Central memory CD4-positive, alpha-beta T cell (primary cell): ENCODE measurements around the gene POU5F1.
"Not testable (repeated sequence)": the region's sequence is repeated elsewhere in the genome, so short reads cannot be mapped to it uniquely, and the experiment has no call there.

ENCODE experiments used
- DNase-seq: peaks from one replicate; pipeline ENCODE4 v3.0.0; 2022

POU5F1 gene

DNA sequence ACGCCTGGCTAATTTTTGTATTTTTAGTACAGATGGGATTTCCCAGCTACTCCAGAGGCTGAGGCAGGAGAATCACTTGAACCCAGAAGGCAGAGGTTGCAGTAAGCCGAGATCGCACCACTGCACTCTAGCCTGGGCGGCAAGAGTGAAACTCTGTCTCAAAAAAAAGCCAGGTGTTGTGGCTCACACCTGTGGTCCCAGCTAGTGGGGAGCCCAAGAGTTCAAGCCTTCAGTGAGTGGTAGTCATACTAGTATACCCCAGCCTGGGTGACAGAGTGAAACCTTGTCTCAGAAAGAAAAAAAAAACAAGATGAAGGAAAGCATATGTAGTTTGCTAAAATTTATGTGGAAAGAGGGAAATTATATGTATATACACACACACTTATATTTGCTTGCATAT, 20.0 kb upstream of the POU5F1 start:
- no peak for DNase-seq

DNA sequence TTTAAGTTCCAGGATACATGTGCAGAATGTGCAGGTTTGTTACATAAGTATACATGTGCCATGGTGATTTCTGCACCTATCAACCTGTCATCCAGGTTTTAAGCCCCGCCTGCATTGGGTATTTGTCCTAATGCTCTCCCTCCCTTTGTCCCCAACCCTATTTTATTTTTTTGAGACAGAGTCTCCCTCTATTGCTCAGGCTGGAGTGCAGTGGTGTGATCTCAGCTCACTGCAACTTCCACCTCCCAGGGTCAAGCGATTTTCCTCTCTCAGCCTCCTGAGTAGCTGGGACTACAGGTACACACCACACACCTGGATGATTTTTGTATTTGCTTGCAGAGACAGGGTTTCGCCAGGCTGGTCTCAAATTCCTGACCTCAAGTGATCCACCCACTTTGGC, 18.7 kb upstream of the POU5F1 start:
- not testable (repeated sequence) for DNase-seq

DNA sequence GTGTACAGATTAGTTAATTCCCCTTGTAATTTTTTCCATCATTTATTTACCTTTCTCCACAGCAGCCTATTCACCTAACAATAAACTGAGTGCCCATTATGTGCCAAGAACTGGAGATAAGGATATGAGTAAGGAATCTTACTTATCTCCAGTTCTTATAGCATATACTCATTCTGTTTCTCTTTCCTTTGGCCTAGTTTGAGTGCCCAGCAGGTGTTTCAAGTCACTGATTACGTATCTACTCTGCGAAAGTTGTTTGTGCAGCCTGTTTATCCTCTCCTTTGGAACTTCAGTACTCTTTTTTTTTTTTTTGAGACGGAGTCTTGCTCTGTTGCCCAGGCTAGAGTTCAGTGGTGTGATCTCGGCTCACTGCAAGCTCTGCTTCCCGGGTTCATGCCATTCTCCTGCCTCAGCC, 17.3 kb upstream of the POU5F1 start:
- no peak for DNase-seq

DNA sequence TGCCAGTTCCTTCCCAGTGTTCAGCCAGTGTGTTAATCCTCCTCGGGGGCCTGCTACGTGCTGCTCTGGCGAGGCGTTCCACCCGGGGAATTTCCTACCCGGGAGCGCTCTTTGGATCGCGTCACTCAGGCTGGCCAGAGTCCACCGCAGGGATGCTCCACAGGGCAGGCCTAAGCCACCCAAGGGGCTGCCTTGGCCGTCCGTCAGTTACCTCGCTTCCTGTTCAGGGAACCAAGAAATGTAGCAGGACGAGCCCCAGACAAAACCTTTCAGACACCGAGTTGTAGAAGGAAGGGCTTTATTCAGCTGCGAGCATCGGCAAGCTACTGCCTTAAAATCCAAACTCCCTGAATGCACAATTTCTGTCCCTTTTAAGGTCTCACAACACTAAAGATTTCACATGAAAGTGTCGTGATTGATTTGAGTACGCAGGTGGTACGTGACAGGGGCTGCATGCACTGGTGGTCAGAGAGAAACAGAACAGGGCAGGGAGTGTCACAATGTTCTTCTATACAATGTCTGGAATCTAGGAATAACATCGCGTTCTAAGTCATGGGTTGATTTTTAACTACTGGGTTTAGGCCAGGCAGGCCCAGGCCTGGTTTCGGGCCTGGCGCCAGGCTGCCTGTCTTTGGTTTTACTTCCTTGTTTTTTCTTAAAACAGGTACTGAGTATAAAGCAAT, 15.7 kb upstream of the POU5F1 start:
- no peak for DNase-seq

DNA sequence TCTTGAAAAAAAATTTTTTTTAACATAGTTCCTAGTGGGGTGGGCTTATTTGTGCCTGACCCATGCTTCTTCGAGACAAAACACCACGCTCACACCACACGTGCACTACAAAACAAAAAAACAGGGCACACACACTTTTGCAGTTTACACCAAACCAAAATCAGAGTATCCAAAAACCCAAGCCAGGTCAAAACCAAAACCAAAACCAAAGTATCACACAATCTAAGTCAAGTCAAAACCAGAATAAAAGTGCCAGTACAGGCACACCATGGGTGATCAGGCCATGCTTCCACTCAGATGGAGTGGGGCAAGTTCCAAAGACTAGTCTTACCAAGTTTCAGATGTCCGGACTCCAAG, 15.2 kb upstream of the POU5F1 start:
- DNase-seq = not testable (repeated sequence)

DNA sequence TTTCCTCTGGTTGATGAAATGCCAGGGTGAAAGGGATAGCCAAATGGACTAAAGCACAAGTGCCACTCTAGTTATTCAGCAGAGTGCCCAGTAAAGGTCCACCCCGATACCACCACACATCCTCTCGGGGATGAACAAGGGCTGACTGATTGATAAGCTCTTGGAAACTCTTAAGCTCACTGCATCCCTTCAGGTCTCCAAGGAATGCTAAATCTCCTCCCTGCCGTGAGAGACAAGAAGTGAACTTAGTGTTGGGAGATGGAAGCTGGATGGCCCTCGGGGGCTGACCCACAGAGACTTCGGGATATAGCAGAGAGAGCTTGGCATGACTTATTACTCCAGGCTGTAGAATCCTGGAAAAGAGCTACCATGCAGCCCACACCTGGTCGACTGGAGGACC, 13.4 kb upstream of the POU5F1 start:
- DNase-seq = not testable (repeated sequence)

DNA sequence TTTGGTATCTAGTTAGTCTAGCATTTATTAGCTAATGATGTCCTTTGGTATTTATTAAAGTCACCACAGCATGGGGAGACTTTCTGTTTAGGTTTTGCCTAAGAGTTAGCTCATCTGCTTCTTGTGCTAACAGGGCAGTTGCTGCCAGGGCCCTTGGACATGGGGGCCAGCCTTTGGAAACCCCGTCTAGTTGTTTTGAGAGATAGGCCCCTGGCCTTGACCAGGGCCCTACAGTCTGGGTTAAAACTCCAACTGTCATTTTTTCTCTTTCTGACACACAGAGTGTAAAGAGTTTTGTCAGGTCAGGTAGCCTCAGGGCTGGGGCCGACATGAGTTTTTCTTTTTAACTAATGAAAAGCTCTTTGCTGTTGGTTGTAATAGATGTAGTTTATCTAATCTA, 12.8 kb upstream of the POU5F1 start:
- DNase-seq = not testable (repeated sequence)

DNA sequence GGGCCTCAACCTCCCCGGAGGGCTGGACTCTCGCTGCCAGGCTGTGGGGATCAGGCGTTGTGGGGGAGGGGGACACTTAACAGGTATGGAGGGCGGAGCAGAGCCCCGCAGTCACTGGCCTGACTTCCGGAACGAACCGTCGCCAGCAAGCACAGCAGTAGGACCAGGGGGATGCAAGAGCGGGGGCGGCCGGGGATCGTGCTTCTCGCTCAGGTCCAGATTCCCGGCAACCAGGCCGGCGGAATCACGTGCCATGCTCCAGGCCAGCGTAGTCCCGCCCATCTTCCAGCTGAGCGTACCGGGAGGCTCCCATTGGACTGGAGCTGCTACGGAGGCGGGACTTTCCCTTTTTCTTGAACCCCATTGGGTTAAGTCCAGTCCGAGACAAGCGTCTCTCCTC, 10.0 kb upstream of the POU5F1 start:
- peak; percentile 66 for DNase-seq

DNA sequence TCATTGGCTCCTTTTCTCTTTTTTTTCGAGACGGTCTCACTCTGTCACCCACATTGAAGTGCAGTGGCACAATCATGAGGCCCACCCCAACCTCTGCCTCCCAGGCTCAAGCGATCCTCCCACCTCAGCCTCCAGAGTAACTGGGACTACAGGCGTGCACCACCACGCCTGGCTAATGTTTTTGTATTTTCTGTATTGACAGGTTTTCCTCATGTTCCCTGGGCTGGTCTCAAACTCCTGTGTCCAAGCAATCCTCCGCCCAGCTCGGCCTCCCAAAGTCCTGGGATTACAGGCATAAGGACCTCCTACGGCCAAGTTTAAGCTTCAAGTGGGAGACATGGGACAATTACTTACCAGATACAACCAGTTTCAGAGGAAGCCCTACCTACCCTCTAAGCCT, 9.4 kb upstream of the POU5F1 start:
- no peak for DNase-seq

DNA sequence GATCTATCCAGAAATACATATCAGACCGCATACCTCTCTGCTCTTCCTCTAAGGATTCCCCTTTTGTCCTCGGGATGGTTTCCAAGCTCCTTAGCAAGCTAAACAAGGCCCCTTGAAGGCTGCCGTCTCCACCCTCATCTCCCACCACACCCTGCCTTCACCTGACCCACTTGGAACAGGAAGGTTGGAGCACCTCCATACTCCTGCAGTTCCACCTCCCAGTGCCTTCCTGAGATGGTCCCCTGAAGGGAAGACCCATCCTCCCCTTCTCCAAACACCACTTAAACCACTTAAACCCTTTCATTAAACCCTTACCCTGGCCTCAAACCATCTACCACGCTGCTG, 8.5 kb upstream of the POU5F1 start:
- DNase-seq = no peak

DNA sequence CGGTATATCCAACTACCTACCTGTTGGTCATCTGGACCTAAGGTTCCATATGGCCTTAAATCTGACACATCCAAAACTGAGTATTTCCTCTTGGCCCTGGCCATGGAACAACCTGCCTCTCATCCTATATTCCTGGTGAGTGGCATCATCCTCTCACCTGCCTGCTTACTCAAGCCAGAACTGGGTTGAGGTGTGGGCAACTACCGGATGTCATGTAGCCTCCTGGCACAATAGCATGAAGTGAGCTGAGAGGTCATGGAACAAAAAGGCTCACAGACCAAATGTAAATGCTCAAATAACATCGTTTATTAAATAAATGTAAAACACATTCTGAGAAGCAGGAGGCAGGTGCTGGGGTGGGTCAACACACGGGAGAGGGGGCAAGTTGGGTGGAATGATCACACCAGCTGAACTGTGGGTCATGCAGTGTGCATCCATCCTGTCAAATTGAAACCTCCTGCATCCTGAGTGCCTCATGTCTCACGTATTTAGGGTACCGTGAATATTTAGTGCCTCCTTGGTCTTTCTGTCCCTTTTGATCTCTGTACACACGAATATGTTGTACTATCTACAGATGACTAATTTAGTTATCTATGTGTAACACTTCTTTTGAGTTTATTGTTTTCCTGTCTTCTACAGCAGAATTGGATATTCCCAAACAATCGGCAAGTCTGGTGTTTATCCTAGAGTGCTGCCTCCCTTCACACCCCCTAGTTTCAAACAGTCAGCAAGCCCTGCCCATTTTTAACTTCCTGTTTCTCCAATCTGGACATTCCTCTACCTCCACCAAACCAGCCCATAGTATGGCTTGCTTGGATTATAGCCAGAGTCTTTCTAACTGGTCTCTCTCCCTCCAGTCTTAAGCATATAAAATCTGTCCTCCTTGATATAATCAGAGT, 7.9 kb upstream of the POU5F1 start:
- no peak for DNase-seq

DNA sequence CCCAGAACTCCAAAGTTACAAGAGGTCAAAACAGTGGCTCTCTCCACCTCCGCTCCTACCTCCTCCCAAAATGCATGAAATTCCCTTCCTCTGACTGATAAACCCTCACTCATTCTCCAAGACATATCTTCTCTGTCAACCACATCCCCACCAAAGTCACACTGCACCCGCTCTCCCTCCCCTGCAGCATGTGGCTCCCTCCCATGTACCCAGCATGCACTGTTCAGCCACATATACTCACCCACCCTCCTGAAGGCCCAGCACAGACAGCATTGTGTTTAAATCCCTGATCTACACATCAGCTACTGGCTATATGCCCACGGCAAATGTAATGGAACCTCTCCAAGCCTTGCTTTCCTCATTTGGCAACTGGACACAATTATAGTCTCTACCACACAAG, 5.5 kb upstream of the POU5F1 start:
- no peak for DNase-seq

DNA sequence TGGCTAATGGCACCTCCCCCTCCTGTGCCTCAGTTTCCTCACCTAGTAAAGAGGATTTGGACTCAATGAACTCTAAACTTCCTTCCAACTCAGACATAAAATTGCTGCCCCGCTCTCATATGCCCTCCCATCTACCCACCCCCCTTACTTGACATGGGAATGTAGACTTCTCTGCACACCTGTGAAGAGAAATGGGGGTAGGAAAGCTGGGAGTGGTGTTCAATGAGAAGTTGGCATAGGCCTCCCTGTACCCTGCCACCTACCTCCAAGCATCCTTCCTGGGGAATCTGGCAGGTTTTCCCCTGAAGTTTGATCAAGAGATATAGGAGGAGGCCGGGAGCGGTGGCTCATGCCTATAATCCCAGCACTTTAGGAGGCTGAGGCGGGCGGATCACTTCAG, 3.9 kb upstream of the POU5F1 start:
- DNase-seq = no peak

DNA sequence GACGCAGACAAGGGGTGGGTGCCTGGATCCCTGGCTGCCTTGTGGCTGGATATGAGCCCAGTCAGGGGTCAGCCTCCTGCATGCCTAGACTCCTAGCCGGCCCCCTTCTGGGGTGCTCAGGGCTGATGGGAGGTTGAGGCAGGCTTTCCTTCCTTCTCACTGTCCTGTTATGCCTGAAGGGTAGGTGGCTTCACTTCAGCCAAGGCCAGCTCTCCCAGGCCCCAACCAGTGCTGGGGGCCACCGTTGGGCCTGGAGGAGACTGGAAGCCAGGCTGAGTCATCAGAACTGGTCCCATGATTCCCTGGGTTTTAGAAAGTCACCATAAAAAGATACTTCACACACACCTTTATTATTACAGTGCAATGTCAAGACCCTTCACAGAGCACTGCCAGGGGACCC, 2.9 kb upstream of the POU5F1 start:
- no peak for DNase-seq

DNA sequence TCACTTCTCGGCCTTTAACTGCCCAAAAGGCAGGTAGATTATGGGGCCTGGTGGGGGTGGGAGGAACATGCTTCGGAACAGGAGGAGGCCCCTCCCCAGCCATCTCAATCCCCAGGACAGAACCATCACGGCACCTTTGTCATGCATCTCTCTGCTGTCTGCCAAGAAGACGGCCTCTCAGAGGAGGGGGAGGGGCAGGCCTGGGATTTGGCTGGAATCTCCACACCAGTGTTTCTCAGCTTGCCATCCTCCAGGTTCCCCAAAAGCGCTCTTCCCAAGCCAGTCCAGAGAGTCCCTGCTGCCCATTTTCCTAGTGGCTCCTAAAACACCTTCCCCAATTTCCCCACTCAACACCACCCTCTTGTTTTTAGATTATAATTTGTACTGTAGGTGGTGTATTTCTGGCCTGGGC, 2.5 kb upstream of the POU5F1 start:
- no peak for DNase-seq

DNA sequence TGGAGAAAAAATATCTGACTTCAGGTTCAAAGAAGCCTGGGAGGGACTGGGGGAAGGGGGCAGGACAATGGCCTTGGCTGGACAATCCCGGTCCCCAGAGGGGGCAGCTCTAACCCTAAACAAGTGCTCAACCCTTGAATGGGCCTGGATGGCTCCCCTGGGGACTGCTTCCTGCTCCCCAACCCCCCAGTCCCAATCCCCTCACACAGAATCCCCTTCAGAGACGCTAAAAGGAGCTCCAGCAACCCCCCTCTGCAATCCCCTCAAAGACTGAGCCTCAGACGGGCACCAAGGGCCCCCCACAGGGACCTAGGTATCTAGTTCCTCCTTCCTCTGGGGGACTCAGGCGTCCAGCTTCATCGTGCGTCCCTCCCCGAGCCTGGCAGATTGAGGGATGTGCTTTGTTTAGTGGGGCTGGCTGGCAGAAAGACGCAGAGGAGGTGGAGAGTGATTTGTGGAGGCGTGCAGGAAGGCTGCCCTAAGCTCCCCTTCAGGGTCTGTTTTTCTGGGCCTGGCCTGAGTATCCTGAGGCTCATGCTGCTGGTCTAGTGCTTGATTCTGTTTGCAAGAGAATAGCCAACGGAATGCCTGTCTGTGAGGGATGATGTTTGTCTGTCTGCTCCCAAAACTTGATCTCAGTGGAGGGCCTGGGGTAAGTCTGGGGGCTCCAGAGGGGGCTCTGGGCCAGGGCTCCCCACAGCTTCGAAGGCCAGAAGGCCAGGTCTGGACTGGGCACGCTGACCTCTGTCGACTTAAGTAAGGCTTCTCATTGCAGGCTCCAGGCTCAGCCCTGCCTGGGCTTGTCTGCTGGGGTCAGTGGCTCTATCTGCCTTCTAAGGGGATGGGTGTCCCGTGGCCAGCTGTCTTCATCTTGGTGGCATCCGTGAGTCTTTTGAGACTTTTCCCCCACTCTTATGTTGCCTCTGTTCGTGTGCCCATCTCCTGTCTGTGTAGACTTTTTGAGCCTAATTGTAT, 1.7 kb upstream of the POU5F1 start:
- no peak for DNase-seq

DNA sequence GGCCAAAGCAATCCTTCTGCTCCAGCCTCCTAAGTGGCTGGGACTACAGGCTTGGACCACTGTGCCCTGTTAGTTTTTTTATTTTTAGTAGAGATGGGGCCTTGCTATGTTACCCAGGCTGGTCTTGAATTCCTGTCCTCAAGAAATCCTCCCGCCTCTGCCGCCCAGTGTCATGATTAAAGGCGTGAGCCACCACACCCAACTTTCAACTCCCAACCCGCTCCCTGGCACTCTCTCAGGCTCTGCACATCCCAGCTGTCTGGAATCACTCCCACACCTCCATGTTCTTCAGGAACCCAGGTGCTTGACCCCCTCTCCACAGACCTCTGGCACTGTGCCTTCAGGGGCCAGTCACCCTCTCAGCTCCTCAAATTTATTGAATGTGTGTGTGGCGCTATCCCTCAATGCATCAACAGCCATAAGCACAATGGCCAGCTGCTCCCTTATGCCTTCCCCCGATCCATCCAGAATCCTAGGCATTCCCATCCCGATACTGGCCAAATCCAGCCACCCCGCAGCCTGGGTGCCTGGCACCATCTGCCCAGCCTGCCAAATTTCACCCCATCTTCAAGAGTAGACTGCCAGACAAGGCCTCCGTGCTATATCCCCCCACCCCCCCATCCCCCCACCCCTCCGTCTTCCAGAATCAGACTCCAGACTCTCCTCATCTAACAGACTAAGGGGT, 647 bp upstream of the POU5F1 start:
- no peak for DNase-seq

DNA sequence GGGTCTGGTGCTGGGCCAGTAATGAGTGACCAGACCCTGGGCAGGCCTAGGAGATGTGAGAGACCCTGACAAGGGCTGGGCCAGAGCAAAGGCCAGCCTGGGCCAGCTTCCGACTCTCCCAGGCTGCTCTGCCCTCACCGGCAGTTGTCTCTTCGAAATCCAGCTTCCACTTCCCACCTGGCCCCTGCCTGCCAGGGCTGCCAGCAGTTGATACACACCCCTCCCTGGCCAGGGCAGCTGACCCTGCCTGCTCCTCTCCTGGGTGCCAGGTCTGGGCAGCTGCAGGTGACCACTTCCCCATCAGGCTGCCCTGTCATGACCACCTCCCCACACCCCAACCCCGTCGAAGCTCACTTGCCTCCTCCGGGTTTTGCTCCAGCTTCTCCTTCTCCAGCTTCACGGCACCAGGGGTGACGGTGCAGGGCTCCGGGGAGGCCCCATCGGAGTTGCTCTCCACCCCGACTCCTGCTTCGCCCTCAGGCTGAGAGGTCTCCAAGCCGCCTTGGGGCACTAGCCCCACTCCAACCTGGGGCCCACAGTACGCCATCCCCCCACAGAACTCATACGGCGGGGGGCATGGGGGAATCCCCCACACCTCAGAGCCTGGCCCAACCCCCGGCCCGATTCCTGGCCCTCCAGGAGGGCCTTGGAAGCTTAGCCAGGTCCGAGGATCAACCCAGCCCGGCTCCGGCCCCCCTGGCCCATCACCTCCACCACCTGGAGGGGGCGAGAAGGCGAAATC, 453 bp downstream of the POU5F1 start:
- DNase-seq = not testable (repeated sequence)

DNA sequence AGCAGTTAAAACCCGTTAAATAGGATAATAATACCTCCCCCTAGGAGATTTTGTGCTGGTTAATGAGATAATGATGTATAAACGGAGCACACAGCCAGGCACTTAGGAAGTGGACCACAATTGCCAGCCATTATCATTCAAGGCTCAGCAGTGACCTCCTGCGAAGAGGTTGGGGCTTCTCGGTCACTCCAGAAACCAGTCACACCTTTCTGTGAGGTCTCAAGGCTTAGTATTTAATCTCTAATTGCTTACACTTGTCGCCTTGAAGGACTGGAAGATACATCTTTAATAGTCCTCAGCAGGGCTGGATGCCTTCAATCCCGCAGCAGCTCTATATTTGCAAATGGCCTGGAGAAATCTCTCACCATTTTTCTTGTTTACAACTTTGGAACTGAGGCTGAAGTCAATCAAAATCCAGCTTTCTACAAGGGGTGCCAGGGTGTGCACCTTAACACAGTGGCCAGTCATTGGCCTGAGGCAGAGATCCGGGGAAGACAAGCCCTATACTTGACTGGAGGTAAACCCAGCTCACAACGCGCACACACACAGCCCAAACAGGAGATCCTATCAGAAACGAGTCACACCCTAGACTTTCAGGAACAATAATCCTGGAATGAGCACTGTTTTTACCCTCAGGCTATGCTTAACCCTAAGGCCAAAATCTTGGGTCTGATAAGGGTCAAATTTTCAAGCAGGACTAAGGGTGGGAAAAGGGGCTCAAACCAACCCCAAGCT, 1.2 kb downstream of the POU5F1 start:
- no peak for DNase-seq

DNA sequence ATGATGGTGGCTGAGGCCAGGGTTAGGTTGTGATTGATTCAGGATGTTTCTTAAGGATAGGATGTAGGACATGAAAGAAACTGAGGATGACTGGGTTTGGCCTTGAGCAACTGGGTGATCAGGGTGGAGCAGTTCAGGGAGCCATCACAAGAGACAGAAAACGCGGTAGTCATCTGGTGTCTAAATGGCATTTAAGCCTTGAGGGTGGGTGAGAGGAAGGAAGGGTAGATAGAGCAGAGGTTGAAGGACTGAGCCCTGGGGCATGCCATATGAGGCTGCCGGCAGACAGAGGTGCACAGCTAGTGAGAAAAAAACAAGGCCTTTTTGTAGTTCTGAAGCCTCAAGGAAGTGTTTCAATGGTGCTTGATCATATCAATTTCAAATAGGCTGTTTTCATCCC, 1.9 kb downstream of the POU5F1 start:
- DNase-seq = no peak

DNA sequence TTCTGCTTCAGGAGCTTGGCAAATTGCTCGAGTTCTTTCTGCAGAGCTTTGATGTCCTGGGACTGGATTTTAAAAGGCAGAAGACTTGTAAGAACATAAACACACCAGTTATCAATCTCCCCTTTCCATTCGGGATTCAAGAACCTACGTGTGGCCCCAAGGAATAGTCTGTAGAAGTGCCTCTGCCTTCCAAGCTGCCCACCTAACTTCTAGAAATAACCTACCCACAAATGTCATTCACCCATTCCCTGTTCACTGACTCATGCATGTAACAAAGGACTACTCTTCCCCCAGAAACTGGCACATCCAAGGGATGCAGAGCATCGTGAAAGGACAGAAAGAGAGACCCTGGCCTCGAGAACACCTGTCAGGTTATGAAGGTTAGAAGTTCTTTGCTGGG, 4.5 kb downstream of the POU5F1 start:
- DNase-seq = no peak
